Measurements from ENCODE around the gene KAT6B. TPM values are rescaled to one million over a fixed set of nuclear protein-coding genes. Genes with fewer than 3 reads are reported as not detected.

KAT6B gene
- total and polyA plus RNA-seq, 2 of the 8 experiments (the other 6 are each of a cell fraction or from before 2014, with no cell fraction given) = 7.3 to 30.8 TPM

DNA sequence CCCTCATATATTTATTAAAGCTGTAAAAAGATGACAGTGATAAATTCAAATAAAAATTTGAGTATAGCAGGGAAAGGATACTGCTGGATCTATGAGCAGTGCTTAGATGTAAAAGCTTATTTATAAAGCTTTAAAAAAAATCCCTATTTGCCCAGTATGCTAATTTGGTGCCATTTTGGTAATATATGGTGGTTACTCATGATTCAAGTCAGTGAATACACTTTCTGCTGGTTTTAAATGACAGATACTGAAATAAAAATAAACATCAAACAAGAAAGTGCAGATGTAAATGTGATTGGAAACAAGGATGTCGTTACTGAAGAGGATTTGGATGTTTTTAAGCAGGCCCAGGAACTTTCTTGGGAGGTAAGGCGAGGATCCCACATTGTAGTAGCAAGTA is 150.7 kb downstream of the KAT6B start:
- H2AFZ ChIP-seq (ENCODE audit: low read length) = no peak overlapping the region
- H3K36me3 ChIP-seq (ENCODE audit: control insufficient read depth in 2 of 4, insufficient read depth in 4 of 4, low read length in 3 of 4) = peaks cover 0 to 7% (median 0%) of the 10 kb centered on the region in 4 experiments; a peak in 2 of 8 replicates
- WGBS, 2 experiments (ENCODE audit: extremely low coverage in 1 of 2, insufficient coverage in 1 of 2, insufficient read length in 1 of 2, insufficient replicate concordance in 2 of 2, low coverage in 1 of 2, low lambda C conversion rate in 2 of 2, missing lambda C conversion rate in 1 of 2) = 85% methylated on average over 2 of the region's 2 CpGs; no CpG with 5 or more reads in 1 of the 2 experiments
- no peak overlapping the region for H3K4me3 ChIP-seq (ENCODE audit: extremely low read depth in 1 of 4, insufficient read depth in 2 of 4, low read depth in 3 of 4, low read length in 4 of 4)
- H3K23ac ChIP-seq (ENCODE audit: insufficient read length) = no peak overlapping the region
- H4K5ac ChIP-seq (ENCODE audit: insufficient read length, low read depth, low read length) = no peak overlapping the region
- H3K79me2 ChIP-seq (ENCODE audit: control insufficient read depth in 1 of 2, insufficient read depth in 2 of 2, low read length in 2 of 2) = no peaks in the 10 kb centered on the region
- H3K23me2 ChIP-seq (ENCODE audit: low read depth, low read length) = no peaks in the 10 kb centered on the region
- H2AK5ac ChIP-seq (ENCODE audit: low read depth, low read length) = no peak overlapping the region
- no peak overlapping the region for H3K56ac ChIP-seq (replicated peaks; ENCODE audit: insufficient read length, low read depth, low read length)
- H3K79me1 ChIP-seq (ENCODE audit: low read depth, low read length) = no peaks in the 10 kb centered on the region
- H3K9ac ChIP-seq (replicated peaks in 1 of 4; ENCODE audit: extremely low read depth in 1 of 4, low read depth in 3 of 4, low read length in 3 of 4) = no peak overlapping the region
- no peak overlapping the region for H3K18ac ChIP-seq (ENCODE audit: extremely low read depth, low read length)
- H4K20me1 ChIP-seq (replicated peaks in 1 of 2; ENCODE audit: control insufficient read depth in 1 of 2, insufficient read depth in 2 of 2, low read length in 2 of 2) = no peaks in the 10 kb centered on the region
- no peak overlapping the region for H2BK15ac ChIP-seq (ENCODE audit: low read length)
- no peak overlapping the region for H4K8ac ChIP-seq (ENCODE audit: extremely low read depth, insufficient read depth, low read length)
- no peak overlapping the region for H2BK12ac ChIP-seq (ENCODE audit: low read depth, low read length)
- no peak overlapping the region for H3K4me2 ChIP-seq (ENCODE audit: insufficient read depth in 1 of 2, low read depth in 2 of 2, low read length in 2 of 2)
- H3K14ac ChIP-seq (ENCODE audit: insufficient read length) = no peak overlapping the region
- peaks cover 0 to 1% (median 0%) of the 10 kb centered on the region in 4 experiments; a peak in 1 of 7 replicates for H3K27me3 ChIP-seq (replicated peaks in 1 of 4; ENCODE audit: control insufficient read depth in 3 of 4, extremely low read depth in 1 of 4, insufficient read depth in 3 of 4, low read length in 3 of 4)
- H2BK120ac ChIP-seq (replicated peaks; ENCODE audit: low read depth, low read length) = no peak overlapping the region
- H2BK5ac ChIP-seq (ENCODE audit: low read depth, low read length) = no peak overlapping the region
- no peak overlapping the region for H3K4ac ChIP-seq (replicated peaks; ENCODE audit: insufficient read length, low read depth, low read length)
- ChIA-PET CTCF (ENCODE audit: partially characterized antibody) (interaction anchor here (0.7 to 3.4 kb wide), 9 partner anchors 10 to 121 kb away, joined by 3 to 12 read pairs (median 3); no protein-coding TSS in a partner anchor), POLR2A (ENCODE audit: partially characterized antibody) (no interaction called here)
- FAIRE-seq (no peak), DNase-seq (ENCODE audit: low read depth in 1 of 2, low spot score in 2 of 2) (no peak)
- H2BK20ac ChIP-seq (ENCODE audit: low read length) = no peak overlapping the region
- H3K27ac ChIP-seq (ENCODE audit: low read depth, low read length) = no peak overlapping the region
- H3K9me3 ChIP-seq (ENCODE audit: insufficient read depth in 2 of 2, low read depth in 1 of 2, low read length in 1 of 2) = no peaks in the 10 kb centered on the region
- no peak overlapping the region for H4K91ac ChIP-seq (replicated peaks; ENCODE audit: insufficient read length, low read length)
- no peaks in the 10 kb centered on the region for H3K4me1 ChIP-seq (replicated peaks in 1 of 4; ENCODE audit: control insufficient read depth in 3 of 4, insufficient read depth in 4 of 4, low read length in 3 of 4)
- TF ChIP-seq SAP30 (IDR thresholded peaks at IDR 0.05; ENCODE audit: insufficient read depth, insufficient replicate concordance, low read length) = no peak
- TF ChIP-seq RBBP5 (IDR thresholded peaks at IDR 0.05; ENCODE audit: borderline replicate concordance, low read depth, low read length) = no peak
- no peak for TF ChIP-seq CREB1 (IDR thresholded peaks at IDR 0.05)
- TF ChIP-seq CEBPB (IDR thresholded peaks at IDR 0.05; ENCODE audit: low read depth, low read length) = no peak
- no peak for TF ChIP-seq RNF2 (IDR thresholded peaks at IDR 0.05; ENCODE audit: borderline replicate concordance, low read depth, low read length, missing control alignments, poor library complexity, severe bottlenecking)
- TF ChIP-seq CBX8 (IDR thresholded peaks at IDR 0.05; ENCODE audit: borderline replicate concordance, low read depth, low read length) = no peak
- TF ChIP-seq KDM5A (IDR thresholded peaks at IDR 0.05; ENCODE audit: low read length) = no peak
- no peak for TF ChIP-seq EGR1 (IDR thresholded peaks at IDR 0.05; ENCODE audit: borderline replicate concordance, low read depth, low read length)
- TF ChIP-seq EP300 (IDR thresholded peaks at IDR 0.05; ENCODE audit: borderline replicate concordance in 1 of 2, low read depth in 2 of 2, low read length in 2 of 2) = no peak
- TF ChIP-seq SP4 (IDR thresholded peaks at IDR 0.05; ENCODE audit: low read length) = no peak
- TF ChIP-seq HDAC6 (IDR thresholded peaks at IDR 0.05; ENCODE audit: low read depth, low read length) = no peak
- TF ChIP-seq SIRT6 (IDR thresholded peaks at IDR 0.05; ENCODE audit: low read length) = no peak
- no peak for TF ChIP-seq ASH2L (IDR thresholded peaks at IDR 0.05; ENCODE audit: low read length)
- TF ChIP-seq SUZ12 (IDR thresholded peaks at IDR 0.05; ENCODE audit: low read length) = no peak

Measured in H1 (cell line).